K562 (cell line): ENCODE measurements around the gene KCNQ5. TPM values are rescaled to one million over a fixed set of nuclear protein-coding genes. Genes with fewer than 3 reads are reported as not detected.

ENCODE experiments used
- HDAC1 ChIP-seq, 2 experiments: fragments of 450-650 bp; IDR thresholded peaks; 2 replicates each; pipeline ENCODE4 v1.6.1; 2016 to 2017; ENCODE audit warnings: inconsistent platforms in 1 of 2, mild to moderate bottlenecking in 1 of 2, moderate library complexity in 1 of 2
- HDAC6 ChIP-seq: IDR thresholded peaks from 2 replicates; pipeline ENCODE4 v1.6.1; 2012; ENCODE audit warnings: low read depth, mild to moderate bottlenecking, control low read depth, inconsistent platforms, low read length, moderate library complexity
- KDM1A ChIP-seq, 2 experiments: fragments of 450-650 bp; IDR thresholded peaks; 2 replicates each; pipeline ENCODE4 v1.6.1; 2016; ENCODE audit warnings: mild to moderate bottlenecking in 2 of 2
- KLF13 ChIP-seq: fragments of 450-650 bp; IDR thresholded peaks from 2 replicates; pipeline ENCODE4 v1.6.1; 2016; ENCODE audit warnings: missing genetic modification characterization, low read depth, mild to moderate bottlenecking, missing compliant biosample characterization, moderate library complexity, borderline replicate concordance
- POLR2AphosphoS5 ChIP-seq: IDR thresholded peaks from 2 replicates; pipeline ENCODE4 v1.6.1; 2011; ENCODE audit warnings: mild to moderate bottlenecking, low read depth, low read length, moderate library complexity; ENCODE audit not compliant: control insufficient read depth, insufficient read depth
- ZNF282 ChIP-seq: sonication (generic); formaldehyde crosslinking; IDR thresholded peaks from 2 replicates; pipeline ENCODE4 v1.8.1; 2023; ENCODE audit warnings: missing genetic modification reagents
- polyA plus RNA-seq, 8 experiments: library from polyadenylated mRNA; depleted of rRNA in 4 of 8; stranded (reverse) in 5 of 8; unstranded in 3 of 8; fragments of >200 nt; fragmentation: Nextera tagmentation in 2 of 8; fragmentation: Illumina TruSeq in 1 of 8; extraction: Ambion mirVana in 2 of 8; extraction: Trizol in 1 of 8; gene quantifications; 2 replicates each; pipeline versions ENCODE4 v1.2.1 to v1.2.3, GENCODE V29; 2011 to 2014; ENCODE audit warnings: inconsistent platforms in 1 of 8, missing spikeins in 1 of 8
- total RNA-seq, 7 experiments: library from RNA; depleted of rRNA in 6 of 7; stranded (reverse); fragments of >200 nt in 6 of 7; fragmentation: Illumina TruSeq in 2 of 7; extraction: Trizol in 2 of 7; gene quantifications; 2 replicates each; pipeline versions ENCODE4 v1.2.1 to v1.2.3, GENCODE V29; 2011 to 2021; ENCODE audit warnings: low replicate concordance in 1 of 7
- TF ChIP-seq, protein P1 (sequence below): fragments of 450-650 bp; formaldehyde crosslinking; IDR thresholded peaks from 2 replicates; pipeline ENCODE4 v1.4.0; 2020; ENCODE audit warnings: mild to moderate bottlenecking, moderate library complexity
- TF ChIP-seq, protein P2 (sequence below): sonication (generic); formaldehyde crosslinking; IDR thresholded peaks from 2 replicates; pipeline ENCODE4 v1.8.1; 2023; ENCODE audit warnings: mild to moderate bottlenecking, missing genetic modification reagents, moderate library complexity
- TF ChIP-seq, protein P3 (sequence below): fragments of 450-650 bp; IDR thresholded peaks from 2 replicates; pipeline ENCODE4 v1.6.1; 2016; ENCODE audit warnings: low read depth, mild to moderate bottlenecking, moderate library complexity

The KCNQ5 gene
- total and polyA plus RNA-seq, 9 of the 15 experiments (the other 6 are each of a cell fraction or from before 2014, with no cell fraction given) = 0.31 to 5.9 (median 2.6) TPM

DNA sequence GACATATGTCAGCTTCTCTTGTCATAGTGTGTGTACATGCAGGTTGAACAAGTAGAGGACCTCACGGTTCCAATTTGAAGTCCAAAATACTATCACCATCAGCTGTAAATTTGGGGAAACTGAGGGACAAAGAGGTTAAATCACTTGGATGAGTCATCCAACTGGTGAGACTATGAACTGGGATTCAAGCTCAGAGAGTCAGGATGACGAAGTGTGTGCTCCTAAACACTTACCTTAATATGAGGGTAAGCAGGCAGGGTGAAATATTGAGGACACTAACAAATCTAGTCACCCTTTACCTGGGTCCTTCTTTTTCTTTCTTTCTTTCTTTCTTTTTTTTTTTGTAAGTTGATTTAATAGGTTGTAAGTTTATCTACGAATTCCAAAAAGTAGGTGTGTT, 198.3 kb downstream of the KCNQ5 start (continued):
- TF ChIP-seq KLF13 (no peak), KDM1A (IDR thresholded peaks at IDR 0.05) (no peak), HDAC6 (no peak), HDAC1 (IDR thresholded peaks at IDR 0.05) (no peak), POLR2AphosphoS5 (no peak), ZNF282 (CRISPR knock-in tag) (no peak)
- TF ChIP-seq, protein P1, sequence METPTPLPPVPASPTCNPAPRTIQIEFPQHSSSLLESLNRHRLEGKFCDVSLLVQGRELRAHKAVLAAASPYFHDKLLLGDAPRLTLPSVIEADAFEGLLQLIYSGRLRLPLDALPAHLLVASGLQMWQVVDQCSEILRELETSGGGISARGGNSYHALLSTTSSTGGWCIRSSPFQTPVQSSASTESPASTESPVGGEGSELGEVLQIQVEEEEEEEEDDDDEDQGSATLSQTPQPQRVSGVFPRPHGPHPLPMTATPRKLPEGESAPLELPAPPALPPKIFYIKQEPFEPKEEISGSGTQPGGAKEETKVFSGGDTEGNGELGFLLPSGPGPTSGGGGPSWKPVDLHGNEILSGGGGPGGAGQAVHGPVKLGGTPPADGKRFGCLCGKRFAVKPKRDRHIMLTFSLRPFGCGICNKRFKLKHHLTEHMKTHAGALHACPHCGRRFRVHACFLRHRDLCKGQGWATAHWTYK (CRISPR knock-in tag) = no peak
- TF ChIP-seq, protein P2, sequence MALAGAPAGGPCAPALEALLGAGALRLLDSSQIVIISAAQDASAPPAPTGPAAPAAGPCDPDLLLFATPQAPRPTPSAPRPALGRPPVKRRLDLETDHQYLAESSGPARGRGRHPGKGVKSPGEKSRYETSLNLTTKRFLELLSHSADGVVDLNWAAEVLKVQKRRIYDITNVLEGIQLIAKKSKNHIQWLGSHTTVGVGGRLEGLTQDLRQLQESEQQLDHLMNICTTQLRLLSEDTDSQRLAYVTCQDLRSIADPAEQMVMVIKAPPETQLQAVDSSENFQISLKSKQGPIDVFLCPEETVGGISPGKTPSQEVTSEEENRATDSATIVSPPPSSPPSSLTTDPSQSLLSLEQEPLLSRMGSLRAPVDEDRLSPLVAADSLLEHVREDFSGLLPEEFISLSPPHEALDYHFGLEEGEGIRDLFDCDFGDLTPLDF = no peak
- TF ChIP-seq, protein P3, sequence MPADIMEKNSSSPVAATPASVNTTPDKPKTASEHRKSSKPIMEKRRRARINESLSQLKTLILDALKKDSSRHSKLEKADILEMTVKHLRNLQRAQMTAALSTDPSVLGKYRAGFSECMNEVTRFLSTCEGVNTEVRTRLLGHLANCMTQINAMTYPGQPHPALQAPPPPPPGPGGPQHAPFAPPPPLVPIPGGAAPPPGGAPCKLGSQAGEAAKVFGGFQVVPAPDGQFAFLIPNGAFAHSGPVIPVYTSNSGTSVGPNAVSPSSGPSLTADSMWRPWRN = no peak
- TF ChIP-seq, all 486 proteins: peak for 0
